ENCODE results near the gene ZNRF1. TPM values are rescaled to one million over a fixed set of nuclear protein-coding genes. Genes with fewer than 3 reads are reported as not detected.

The ZNRF1 gene
- total and polyA plus RNA-seq, 8 donors, result 5.3 to 11.4 (median 7.9) TPM

DNA sequence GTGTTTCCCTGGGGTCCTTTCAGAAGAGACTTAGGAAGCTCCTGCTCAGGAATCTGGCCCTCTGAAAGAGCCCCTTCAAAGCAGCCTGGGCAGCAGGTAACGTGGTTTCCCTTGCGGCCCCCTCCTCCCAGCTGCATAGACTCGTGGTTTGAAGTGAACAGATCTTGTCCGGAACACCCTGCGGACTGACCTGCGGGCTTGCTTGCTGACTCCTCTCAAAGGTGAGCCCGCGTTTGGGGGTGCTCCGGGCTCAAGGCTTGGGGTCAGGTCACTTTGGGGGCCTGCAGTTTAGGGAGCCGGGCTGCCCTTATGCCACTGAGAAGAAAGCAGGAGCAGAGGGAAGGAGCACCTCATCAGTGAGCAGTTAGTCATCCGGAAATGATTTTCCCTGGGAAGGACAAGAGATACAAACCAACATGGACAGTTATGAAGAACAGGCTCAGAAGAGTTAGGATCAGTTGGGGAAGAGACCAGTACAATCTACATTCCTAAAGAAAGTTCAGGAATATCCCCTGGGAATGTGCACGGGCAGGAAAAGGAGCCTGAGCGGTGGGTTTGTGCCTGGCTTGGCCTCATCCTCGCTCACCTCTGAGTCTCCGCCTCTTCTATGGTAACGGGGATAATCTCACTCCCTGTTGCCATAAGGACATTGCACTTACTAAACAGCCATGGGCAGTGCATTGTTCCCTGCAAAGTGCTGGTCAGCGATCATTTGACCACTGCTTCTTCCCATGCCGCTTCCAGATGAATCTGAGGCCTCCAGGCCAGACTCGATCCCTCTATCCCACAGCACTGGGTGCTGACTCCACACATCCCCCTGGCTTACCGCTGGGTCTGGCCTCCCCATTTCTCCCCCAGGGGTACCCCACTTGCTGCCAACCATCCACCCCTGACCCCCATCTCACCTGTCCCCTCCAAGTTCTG is 107.8 kb downstream of the ZNRF1 start:
- no peaks in the 10 kb centered on the region for H3K36me3 ChIP-seq
- no peaks in the 10 kb centered on the region for H3K27me3 ChIP-seq
- no peak for FAIRE-seq
- intact Hi-C loops (cut with DNase I), result no loop called here
- no peak for ATAC-seq
- no peaks in the 10 kb centered on the region for H3K9me3 ChIP-seq
- TF ChIP-seq, protein P1, sequence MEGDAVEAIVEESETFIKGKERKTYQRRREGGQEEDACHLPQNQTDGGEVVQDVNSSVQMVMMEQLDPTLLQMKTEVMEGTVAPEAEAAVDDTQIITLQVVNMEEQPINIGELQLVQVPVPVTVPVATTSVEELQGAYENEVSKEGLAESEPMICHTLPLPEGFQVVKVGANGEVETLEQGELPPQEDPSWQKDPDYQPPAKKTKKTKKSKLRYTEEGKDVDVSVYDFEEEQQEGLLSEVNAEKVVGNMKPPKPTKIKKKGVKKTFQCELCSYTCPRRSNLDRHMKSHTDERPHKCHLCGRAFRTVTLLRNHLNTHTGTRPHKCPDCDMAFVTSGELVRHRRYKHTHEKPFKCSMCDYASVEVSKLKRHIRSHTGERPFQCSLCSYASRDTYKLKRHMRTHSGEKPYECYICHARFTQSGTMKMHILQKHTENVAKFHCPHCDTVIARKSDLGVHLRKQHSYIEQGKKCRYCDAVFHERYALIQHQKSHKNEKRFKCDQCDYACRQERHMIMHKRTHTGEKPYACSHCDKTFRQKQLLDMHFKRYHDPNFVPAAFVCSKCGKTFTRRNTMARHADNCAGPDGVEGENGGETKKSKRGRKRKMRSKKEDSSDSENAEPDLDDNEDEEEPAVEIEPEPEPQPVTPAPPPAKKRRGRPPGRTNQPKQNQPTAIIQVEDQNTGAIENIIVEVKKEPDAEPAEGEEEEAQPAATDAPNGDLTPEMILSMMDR (IDR thresholded peaks at IDR 0.05), result no peak
- no peak for DNase-seq
- WGBS, 2 donors, result 93 to 96% methylated on average over 20 of the region's 20 CpGs
- H3K4me1 ChIP-seq, result peaks cover 19 to 32% (median 30%) of the 10 kb centered on the region in 3 donors
- H3K4me3 ChIP-seq, result no peak overlapping the region
- peak overlapping the region in 1 of 4 donors; percentile 27 for H3K27ac ChIP-seq

DNA sequence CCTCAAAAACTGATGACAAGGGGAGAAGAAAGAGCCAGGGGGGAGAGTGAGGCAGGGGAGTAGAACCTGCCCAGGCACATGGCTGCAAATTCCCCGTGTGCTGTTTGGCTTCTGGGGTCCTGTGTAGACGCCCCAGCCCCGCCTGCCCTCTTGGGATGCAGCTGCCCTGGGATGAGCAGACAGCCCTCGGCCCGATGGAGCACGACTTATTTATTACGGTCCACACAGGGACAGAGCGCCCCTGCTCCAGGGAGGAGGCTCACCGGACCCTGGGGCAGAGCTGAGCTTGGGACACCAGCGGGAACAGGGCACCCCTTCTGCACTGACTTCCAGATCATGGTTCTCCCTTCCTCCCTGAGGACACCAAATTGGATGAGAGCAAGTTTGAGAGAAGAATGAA is 108.7 kb downstream of the ZNRF1 start:
- H3K36me3 ChIP-seq, result no peaks in the 10 kb centered on the region
- H3K9me3 ChIP-seq, result no peaks in the 10 kb centered on the region
- DNase-seq, result no peak
- intact Hi-C loops (cut with DNase I), result no loop called here
- H3K4me1 ChIP-seq, result peaks cover 19 to 33% (median 31%) of the 10 kb centered on the region in 3 donors
- WGBS, 2 donors, result 92 to 97% methylated on average over 10 of the region's 10 CpGs
- TF ChIP-seq, protein P1 (IDR thresholded peaks at IDR 0.05), result no peak
- H3K4me3 ChIP-seq, result no peak overlapping the region
- H3K27me3 ChIP-seq, result no peaks in the 10 kb centered on the region
- no peak for FAIRE-seq
- ATAC-seq, result no peak
- no peak overlapping the region for H3K27ac ChIP-seq

DNA sequence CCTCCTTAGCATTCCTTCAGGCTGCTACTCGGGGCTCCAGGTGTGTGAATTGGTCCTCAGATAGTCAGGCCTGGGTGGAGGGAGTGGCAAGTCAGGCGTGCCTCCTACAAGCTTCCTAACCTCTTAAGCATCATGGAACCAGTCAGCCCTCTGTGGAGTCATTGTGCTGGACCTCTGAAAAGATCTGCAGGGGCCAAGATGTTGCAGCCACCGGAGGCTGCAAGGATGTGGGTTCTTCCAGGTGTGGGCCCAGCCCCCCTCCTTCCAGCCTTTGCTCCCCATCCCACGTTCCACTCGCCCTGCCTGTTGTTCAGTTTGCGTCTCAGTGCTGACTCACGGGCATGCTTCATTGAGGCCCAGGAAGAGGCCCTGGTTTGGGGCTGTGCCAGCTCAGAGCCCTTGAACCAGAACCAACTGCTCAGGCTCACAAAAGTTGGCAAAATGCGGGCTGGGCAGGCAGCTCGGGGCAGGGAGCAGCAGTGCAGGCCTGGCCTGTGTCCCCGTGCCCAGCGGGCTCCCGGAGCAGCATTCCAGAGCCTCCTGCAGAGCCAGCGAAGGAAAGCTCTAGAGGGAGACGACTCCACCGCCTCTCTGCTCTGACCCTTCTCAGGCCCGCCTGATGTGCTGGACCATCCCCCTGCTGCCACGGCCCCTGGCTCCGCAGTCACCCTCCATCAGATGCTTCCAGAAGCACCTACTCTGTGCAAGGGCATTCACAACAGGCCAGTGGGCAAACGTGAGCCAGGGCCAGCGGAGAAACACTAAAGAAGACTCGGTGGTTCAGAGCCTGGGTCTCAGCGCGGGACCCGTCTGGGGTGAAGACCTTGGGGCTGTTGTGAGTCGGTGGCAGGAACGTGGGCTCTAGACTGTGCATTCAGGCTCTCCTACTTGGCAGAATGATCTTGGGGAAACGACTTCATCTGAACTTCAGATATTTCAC is 110.2 kb downstream of the ZNRF1 start:
- 20 to 25% methylated on average over 27 of the region's 27 CpGs for WGBS, 2 donors
- H3K36me3 ChIP-seq, result no peaks in the 10 kb centered on the region
- intact Hi-C loops (cut with DNase I), result no loop called here
- TF ChIP-seq, protein P1 (IDR thresholded peaks at IDR 0.05), result no peak
- ATAC-seq (peak; percentile 78 to 84 (median 81)), FAIRE-seq (no peak), DNase-seq (peak; percentile 89 to 98 (median 95))
- H3K9me3 ChIP-seq, result no peaks in the 10 kb centered on the region
- no peaks in the 10 kb centered on the region for H3K27me3 ChIP-seq
- no peak overlapping the region for H3K4me3 ChIP-seq
- peak overlapping the region; percentile 37 to 67 (median 62) for H3K27ac ChIP-seq
- peaks cover 19 to 33% (median 31%) of the 10 kb centered on the region in 3 donors for H3K4me1 ChIP-seq

DNA sequence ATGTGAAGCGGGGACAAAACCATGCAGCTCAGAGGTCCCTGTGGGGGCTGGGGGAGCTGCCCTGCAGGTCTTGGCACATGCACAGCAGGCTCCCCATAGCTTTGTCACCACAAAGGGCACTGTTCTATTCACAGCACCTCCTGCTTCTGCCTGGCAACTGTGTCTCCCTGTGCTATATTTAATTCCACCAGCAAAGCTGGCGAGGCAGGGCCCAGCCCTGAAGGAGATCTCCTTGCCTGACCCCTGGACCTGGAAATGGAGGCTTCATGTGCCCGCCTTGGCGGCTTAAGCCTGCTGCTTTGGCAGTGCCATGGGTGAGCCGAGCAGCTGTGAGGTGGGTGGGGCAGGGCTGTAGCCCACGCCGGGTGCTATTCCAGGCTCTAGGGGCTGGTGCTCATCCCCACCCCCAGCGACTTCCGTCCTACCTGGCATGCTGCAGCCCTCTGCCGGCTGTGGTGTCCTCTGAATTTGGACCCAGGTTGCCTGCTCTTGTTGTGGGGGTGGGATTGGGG is 111.0 kb downstream of the ZNRF1 start:
- peaks cover 19 to 33% (median 31%) of the 10 kb centered on the region in 3 donors for H3K4me1 ChIP-seq
- intact Hi-C loops (cut with DNase I), result loop anchor here in 2 of 3 donors (5.0 to 10.0 kb wide), 2 partner anchors 112 to 245 kb away; partner anchors contain the start of gene ZNRF1 (in 2 of the 2)

More for the DNA sequence above, 111.0 kb downstream of the ZNRF1 start:
- Histone ChIP-seq H3K27ac (peak overlapping the region; percentile 37 to 67 (median 62)), H3K4me3 (no peak overlapping the region), H3K36me3 (no peaks in the 10 kb centered on the region), H3K27me3 (no peaks in the 10 kb centered on the region), H3K9me3 (no peaks in the 10 kb centered on the region)
- DNase-seq (peak in 3 of 6 donors; percentile 42 to 58 (median 43)), ATAC-seq (peak; percentile 7 to 31 (median 22)), FAIRE-seq (no peak)
- 31 to 32% methylated on average over 10 of the region's 10 CpGs for WGBS, 2 donors
- TF ChIP-seq, protein P1 (IDR thresholded peaks at IDR 0.05), result no peak
